Bone marrow (tissue), 2 donors: ENCODE results near the gene LYRM7.
"Not testable (repeated sequence)": the region's sequence is repeated elsewhere in the genome, so short reads cannot be mapped to it uniquely, and the experiment has no call there.

Source experiments
- DNase-seq, 2 donors: peaks; one replicate each; lab custom pipeline; 2025; lab: John Stamatoyannopoulos, UW

Gene LYRM7

DNA sequence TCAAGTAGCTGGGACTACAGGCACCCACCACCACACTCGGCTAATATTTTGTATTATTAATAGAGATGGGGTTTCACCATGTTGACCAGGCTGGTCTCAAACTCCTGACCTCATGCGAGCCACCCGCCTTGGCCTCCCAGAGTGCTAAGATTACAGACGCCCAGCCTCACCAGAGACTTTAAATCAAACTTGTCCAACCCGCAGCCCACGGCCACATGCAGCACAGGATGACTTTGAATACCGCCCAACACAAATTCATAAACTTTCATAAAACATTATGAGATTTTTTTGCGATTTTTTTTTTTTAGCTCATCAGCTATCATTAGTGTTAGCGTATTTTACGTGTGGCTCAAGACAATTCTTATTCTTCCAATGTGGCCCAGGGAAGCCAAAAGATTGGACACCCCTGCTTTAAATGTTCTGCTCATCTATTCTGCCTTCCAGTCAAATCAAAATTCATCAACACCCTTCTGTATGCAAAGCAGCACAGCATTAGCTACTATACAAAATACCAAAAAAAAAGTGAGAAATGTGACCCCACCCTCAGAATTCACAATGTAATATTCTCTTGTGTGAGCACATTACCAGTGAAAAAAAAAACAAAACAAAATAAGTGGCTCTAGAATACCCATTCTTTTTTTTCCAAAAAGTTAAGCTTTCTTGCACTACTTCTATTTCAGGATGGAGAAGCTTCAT, 50.4 kb downstream of the LYRM7 start:
- no peak for DNase-seq

- no peak for DNase-seq
Observed at GRCh38 chr5:131221888-131222287, 51.1 kb downstream of the LYRM7 start.

DNA sequence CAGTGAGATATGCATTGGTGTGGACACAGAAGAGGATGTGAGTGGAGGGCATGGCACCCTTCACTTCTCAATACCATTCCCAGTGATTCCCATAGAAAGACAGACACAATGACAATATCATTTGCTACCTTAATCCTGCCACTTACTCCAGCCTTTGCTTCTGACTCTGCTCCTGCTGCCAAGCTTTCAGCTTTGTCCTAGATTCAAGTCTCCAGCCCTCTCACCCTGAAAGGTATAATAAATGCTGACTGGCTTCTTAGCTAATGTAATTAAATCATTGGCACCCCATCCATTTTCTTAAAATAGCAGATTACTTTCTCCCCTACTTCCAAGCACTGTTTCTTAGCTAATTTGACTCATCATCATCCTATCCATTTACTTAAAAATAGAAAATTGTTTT, 52.0 kb downstream of the LYRM7 start:
- DNase-seq, result no peak

DNA sequence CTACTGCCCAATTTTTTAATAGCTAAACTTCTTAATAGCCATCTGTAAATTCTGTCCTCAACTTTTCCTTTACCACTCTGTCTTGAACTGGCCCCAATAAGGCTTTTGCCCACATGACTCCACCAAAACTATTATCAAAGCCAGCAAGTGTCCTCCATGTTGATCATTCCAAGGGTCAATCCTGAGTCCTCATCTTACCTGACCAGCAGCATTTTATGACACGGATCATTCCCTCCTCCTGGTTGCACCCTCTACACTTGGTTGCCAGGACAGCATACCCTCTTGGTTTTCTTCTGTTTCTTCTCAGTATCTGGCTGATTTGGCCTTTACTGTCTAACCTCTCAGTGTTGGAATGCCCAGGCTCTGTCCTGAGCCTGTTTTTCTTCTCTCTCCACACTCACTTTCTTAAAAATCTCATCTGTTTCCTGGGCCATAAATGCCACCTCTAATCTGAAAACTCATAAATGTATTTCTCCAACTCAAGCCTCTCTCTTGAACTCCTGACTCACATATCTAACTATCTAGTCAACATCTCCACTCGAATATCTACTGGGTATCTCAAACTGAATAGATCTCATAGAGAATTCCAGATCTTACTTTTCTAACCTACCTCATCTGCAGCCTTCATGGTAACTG, 53.1 kb downstream of the LYRM7 start:
- no peak for DNase-seq

DNA sequence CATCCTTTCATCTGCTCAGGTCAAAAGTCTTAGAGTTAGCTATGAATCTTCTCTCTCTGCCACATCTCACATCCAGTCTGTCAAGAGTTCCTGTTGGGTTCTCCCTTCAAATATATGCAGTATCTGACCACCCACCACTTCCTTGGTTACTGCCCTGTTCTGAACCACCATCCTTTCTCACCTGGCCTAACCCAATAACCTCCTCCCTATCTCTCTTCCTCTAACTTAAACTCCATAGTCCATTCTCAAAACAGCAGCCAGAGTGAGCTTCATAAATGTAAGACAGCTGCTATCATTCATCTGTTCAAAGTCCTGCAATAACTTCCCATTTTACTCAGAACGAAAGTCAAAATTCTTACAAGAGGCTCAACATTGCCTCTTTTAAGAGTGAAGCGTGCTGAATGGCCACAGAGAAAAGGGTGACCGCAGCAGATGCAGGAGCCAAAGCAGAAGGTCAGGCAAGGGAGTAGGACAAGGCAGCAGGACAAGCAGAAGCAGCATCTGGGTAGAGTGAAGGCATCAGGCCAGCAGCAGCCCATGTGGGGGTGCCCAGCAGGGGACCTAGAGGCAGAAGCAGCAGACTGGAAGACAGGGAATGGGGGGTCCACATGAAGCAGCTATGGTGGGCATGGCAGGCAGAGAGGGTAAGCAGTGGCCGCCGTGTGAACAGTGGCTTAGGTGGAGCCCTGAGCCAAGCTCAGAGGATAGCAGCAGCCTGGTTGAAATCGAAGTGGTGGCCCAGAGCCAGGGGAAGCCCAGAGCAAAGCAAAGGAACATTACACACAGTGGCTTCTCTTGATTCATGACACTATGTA, 53.9 kb downstream of the LYRM7 start:
- DNase-seq, result peak; percentile 10 to 47

GRCh38 chr5:131225282-131225974, 54.7 kb downstream of the LYRM7 start:
- no peak for DNase-seq

GRCh38 chr5:131226899-131227298, 56.2 kb downstream of the LYRM7 start:
- DNase-seq, result no peak

- no peak for DNase-seq
Observed at GRCh38 chr5:131228646-131229045, 57.9 kb downstream of the LYRM7 start.

- DNase-seq, result no peak
Observed at GRCh38 chr5:131229623-131230022, 58.9 kb downstream of the LYRM7 start.

DNA sequence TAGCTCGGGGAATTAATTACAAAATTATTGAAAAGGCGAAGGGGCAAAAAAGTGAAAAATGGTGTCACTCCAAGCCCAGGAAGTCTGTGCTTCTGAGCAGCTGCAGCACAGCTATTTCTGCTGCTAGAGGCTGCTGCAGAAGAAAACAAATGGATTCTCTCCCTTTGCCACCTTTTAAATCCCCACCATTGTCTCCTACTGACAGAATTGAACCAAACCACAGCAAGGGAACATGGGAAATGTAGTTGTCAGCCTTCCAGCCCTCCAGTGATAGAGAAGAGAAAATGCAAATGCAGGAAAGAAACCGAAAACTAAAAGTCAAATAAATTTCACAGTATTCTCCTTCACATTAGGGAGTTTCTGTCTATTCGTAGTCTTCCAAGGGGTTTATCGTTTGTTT, 59.7 kb downstream of the LYRM7 start:
- DNase-seq, result no peak

GRCh38 chr5:131239686-131240085, 68.9 kb downstream of the LYRM7 start:
- DNase-seq, result no peak

- peak in 1 of 2 donors; percentile 52 for DNase-seq
Observed at GRCh38 chr5:131242728-131243255, 72.0 kb downstream of the LYRM7 start.

- DNase-seq, result no peak
Observed at GRCh38 chr5:131245312-131245711, 74.6 kb downstream of the LYRM7 start.

DNA sequence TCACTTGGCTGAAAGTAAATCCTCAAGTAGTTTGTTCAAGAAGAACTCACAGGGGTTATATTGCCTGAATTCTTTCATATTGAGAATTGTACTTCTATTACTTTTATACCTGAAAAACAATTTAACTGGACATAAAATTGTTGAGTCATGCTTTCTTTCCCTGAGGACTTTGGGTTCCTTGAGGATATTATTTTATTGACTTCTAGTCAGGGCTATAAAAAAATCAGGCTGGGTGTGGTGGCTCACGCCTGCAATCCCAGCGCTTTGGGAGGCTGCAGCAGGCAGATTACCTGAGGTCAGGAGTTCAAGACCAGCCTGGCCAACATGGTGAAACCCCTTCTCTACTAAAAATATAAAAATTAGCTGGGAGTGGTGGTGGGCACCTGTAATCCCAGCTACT, 75.2 kb downstream of the LYRM7 start:
- DNase-seq, result no peak

- DNase-seq, result no peak
Observed at GRCh38 chr5:131246504-131246903, 75.8 kb downstream of the LYRM7 start.

DNA sequence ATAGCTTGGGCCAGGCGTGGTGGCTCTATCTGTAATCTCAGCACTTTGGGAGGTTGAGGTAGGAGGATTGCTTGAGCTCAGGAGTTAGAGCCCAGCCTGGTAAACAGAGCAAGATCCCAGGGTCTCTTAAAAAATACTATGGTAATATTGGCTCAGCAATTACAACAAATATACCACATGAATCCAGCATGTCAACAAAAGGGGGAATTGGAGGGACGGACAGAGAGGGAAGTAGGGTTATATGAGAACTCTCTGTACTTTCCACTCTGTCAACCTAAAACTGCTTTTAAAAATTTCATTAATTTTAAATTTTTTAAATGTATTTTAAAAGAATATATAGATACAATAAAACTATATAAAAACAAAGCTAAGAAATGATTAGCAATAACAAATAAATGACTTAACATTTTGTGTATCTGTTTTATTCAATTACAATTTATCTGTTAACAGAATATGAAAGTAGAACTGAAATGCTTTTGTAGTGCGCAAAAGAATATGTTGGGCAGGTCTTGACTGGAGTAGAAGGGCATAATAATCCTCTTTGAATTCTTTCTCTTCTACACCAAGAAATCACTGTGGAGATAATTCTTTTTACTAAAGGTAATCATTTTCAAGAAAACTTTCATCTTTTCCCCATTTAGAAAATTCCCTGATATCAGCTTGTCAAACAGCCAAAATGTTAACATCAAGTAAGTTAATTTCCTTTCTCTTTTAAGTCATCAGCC, 80.2 kb downstream of the LYRM7 start:
- DNase-seq, result no peak

DNA sequence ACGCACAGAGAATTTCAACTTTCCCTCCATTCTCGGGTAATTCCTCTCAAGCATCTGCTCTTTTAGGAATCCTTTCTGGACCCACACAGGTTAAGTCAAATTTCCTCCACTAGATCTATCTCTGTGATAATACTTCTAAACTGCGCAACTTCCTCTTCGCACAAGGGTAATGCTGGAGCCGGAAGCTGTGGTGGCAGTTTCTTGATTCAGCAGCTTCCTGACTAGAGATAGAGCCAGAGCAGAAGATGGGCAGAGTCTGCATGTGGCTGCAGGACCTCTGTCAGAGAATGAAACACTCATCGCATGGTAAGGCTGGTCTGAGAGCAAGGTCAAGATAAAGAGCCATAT, 82.1 kb downstream of the LYRM7 start:
- DNase-seq, result peak; percentile 29 to 96

GRCh38 chr5:131254025-131254424, 83.3 kb downstream of the LYRM7 start:
- DNase-seq, result not testable (repeated sequence)

DNA sequence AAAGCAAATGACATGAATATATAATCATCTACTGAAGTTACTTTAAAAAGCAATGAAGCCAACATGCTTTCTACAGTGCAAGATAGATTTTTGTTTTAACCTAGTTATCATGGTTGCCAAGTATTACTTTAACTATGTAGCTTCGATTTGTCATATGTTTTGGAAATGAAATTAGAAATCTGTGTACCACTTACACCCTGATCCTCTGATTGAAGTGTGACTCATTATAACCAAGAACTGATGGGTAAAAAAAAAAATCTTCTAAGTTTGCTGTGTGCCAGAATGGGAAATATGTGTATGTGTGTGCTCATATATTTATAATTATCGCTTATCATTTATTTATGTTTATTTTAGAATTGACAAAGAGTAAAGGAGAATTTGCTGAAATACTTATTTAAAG, 84.0 kb downstream of the LYRM7 start:
- DNase-seq, result no peak
